Activated CD8-positive, alpha-beta memory T cell treated with anti-CD3 and anti-CD28 coated beads for 4 hours (primary cell): ENCODE results near the gene PGM2.

Experiments used
- DNase-seq, 2 donors: peaks; one replicate each; pipeline ENCODE4 v3.0.0-alpha.2; 2020; ENCODE audit warnings: low read depth in 2 of 2

Gene PGM2

DNA sequence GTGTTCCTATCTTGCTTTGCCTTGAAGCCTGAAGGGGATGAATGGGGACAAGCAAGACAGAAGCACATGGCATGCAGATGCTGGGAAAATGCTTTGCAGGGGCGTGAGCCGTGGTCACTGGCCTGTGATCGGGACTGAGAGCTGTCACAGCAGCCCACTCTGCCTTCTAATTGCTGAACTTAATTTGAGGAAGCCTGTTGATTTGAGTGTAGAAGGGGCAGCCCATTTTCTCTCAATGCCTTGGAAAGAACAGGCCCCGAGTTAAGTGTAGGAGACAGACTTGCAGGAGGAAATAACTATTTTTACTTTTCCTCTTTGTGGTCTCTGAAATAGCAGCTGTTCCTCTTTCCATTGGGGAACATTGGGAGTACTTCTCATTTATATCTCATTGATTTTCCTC is 38.3 kb downstream of the PGM2 start:
- no peak for DNase-seq

DNA sequence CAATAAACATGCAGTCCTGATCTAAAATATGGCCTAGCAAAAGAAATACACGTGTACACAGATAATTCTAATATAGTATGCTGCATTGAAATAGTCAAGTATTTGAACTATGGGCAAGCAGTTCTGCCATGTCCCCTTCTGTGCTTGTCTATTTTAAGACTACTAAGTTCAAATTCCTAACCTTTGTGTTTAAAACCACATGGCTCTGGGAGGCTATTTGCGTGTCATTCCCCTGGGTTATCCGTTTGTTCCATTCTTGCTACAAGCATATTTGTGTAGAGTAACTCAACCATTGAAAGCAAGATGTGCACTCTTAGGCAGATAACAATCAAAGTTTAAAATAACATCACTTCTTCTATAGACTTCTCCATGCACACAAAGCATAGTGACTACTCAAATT is 39.0 kb downstream of the PGM2 start:
- DNase-seq = no peak

DNA sequence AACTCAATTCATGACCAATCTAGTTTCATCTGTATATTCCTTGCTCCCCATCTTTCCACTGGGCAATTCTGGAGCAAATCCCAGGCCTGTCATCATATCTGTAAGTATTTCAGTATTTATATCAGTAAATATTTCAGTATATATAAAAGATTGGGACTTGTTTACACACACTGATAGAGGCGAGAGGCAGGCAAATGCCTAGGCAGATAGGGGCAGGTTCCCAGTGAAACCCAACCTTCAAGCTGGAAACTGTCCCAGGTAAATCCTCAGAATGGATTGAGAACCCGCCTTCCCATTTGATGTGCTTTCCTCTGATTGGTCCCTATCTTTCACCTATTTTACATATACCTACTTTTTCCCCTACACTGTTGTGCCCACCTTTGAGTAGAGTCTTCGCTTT is 40.6 kb downstream of the PGM2 start:
- DNase-seq = no peak

DNA sequence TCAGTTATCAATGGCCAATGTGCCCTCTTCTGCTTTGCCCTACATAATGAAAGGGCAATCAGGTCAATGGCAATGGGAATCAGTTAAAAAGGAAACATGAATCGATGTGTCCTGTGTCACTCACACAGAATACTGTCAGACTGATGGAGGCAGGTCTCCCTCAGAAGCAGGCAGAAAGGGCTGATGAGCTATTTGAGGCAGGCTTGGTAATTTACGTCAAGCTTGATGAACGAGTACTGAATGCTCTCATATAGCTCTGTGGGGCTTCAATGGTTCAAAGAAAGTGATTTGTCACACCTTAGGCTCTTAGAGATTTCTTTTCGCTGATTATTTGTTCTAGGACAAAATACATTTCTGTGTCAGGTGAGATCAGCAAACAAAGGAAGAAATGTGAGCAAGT is 41.8 kb downstream of the PGM2 start:
- no peak for DNase-seq

DNA sequence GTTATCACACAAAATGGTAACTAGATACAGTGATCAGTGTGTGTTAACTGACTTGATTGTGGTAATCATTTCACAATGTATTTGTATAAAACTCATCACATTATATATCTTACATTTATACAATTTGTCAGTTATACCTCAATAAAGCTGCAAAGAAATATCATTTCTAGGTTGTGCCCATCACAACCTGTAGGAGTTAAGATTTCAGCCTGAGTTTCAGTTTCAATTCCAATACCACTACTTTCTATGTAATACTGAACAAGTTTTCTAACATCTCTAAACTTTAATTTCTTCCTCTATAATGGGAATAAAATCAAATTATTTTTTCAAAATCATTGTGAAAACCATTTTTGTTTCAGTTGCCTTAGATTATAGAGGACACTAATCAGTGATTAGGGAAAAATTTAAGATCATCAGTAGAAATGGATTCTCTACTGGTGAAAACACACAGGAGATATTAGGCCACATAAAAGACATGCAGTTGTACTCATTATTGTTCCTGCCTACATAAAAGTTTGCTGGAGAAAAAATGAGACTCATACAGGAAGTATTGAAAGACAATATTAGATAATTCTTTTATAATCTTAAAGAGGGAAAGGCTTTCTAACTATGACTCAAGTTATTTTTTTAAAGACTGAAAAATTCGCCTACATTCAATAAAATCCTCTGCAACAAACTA is 46.0 kb downstream of the PGM2 start:
- DNase-seq = no peak

DNA sequence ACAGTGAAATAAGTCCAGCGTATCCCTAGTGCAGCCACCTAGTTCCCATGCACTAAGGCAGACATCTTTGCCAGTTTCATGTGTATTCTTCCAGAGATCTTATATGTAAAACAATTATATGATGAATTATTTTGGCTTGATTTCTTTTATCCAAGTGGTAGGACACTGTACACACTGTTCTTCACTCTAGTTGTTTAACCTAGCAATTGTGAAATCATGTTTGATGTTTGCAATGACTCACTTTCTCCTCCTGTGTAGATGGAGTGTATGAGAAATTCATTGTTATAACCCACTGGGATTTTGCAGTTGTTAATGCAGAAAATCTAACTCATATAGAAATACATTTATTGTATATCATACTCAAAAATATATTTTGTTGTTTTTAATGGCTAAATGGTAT is 46.9 kb downstream of the PGM2 start:
- DNase-seq = no peak

DNA sequence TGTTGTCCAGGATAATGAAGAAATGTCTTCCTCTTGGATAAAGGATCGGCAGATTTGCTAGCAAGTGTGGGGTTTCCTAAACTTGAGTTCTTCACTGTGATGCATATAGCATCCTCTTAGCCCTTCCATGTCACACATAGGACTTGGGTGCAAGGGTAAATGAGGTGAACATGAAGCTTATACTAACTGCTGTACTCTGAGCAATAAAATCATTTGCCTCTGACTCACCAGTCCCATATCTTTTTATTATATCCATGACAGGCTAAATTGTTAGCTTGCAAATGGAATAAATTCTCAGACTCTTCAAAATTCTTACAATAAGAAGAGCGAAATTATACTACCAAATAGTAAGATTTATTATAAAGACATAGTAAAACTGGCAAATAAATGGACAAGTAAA is 49.7 kb downstream of the PGM2 start:
- no peak for DNase-seq

DNA sequence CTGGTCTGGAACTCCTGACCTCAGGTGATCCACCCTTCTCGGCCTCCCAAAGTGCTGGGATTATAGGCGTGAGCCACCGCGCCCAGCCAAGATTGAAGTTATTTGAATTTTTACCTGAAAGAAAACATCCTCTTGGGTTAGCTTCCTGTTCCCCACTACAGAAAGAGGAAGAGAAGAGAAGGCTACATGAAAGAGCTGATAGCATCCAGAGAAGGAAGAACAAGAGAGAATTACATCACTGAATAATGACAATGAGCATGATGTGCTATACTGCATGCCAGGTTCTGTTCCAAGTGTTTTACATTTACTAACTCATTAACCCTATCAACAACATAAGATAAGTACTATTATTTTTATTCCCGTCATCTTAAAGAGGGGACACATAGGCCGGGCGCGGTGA is 52.9 kb downstream of the PGM2 start:
- DNase-seq = no peak

DNA sequence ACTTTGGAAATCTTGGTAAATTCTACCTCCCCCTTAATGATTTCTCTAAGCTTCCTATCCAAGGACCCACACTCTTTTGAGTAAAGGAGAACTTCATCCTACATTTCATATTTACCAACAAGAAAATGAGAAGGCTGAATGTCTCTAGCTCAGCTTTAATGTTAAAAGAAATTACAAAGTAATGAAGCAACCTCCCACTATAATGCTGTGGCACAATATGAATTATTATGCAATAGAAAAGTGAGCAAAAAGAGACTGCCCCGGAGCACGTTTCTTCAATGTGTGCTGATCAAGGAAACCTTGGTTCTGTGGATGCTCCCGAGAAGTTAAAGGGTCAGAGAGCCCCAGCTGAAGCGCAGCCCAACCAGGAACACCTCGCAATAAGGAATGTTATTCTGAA is 55.3 kb downstream of the PGM2 start:
- no peak for DNase-seq

DNA sequence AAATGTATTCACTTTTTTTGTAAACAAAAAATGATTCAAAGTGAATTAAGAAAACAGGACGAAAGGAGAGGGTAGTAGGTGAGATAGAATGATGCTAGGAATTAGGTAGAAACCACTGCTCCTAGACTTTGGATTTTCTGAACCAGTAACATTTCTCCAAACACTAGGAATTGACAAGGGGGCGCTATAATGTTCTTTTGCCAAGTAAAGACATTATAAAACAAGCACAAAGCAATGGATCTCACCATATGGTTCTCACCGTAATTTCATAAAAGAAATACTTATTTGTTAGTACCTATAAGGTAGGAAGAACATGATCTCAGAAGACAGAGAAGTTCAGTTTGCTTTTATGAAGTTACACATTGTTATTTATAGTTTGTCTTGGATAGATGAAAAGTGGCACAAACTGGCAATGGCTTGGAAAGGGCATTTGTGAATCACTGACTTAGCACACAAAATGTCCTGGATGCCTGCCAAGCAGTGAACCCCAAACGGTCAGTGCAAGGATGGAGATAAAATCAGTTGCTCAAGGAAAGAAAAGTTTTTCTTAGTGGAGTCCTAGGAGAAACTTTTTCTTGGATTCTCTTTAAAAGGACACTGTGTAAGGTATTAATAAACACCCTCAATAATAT is 56.3 kb downstream of the PGM2 start:
- no peak for DNase-seq

DNA sequence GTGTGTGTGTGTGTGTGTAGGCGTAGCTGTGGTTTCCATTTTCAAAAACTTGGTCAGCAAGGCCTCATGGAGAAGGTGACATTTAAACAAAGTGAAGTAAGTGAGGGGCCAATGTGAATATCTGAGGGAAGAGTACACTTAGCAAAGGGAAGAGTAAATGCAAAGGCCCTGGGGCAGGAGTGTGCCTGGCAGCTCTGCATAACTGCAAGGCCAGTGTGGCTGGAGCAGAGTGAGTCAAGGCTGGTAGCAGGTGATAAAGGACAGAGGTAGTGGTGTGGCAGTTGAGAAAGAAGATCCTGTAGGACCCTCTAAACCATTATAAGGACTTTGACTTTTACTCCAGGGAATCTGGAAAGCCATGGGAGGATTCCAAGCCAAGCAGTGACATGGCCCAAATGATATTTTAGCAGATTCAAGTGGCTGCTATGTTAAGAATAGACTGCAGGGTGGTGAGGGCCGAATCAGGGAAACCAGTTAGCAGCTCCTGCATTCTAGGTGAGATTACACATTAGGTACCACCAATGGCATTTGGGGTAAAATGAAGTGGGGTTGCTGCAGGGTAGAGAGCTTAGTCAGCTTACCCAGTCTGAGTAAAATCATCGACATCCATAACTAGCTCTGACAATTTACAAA is 58.5 kb downstream of the PGM2 start:
- no peak for DNase-seq

DNA sequence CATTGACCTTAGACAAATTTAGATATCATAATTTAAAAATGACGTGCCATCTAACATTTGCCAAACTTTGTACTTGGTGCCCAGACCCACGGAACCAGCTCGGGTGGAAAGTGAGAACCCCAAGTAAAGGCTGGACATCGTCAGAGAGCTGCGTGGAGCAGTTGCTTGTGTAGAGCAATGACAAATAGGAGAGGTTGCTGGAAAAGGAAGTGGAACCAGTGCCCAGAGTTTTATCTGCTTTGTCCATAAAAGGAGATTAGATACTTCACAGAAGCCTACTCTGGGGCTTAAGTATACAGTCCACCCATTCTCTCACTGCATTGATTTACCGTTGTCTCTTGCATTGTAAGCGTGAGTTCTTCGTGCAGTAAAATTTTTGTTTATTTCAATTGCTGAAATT is 59.0 kb downstream of the PGM2 start:
- no peak for DNase-seq

DNA sequence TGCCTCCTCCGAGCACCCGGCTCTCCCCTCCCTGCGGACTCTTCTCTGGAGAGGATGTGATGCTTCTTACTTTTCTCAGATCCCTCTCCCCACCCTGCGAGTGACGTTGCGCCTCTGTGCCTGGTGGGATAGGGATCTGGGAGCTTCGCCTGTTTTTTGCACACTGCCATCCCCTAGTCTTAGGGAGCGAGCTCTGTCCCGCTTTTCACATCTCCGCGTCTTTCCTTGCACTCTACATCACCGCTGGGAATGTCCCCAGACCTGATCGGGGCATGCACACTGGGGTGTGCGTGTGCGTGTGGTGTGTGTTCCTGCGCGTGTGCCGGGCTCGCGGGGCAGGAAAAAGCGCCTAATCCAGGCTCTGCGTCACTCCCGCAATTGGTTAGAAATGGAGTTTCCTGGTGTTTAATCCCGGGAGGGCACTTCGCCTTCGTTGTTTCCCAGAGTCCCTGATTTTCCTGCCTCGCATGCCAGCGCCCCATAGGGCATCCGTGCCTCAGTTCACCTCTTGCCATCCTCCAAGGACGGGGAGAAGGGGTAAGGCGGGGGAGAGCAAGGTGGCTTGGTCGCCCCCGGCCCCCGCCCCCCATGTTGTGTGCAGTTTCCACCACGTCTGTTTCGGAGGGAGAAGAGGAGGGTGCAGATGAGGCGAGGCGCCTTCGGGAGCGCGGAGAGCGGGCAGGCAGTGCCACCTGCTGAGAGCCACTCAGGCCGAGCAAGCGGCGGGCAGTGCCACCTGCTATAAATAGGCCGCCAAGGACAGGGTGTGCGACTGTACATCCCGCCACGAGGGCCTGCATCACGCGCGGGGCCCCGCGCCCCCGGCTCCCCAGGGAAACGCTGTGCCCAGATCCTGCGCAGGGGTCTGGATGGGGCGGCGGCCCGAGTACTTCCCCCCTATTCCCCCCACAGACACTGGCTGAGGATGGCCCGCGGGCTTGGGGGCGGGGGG is 63.6 kb downstream of the PGM2 start:
- DNase-seq = peak; percentile 3 to 6

DNA sequence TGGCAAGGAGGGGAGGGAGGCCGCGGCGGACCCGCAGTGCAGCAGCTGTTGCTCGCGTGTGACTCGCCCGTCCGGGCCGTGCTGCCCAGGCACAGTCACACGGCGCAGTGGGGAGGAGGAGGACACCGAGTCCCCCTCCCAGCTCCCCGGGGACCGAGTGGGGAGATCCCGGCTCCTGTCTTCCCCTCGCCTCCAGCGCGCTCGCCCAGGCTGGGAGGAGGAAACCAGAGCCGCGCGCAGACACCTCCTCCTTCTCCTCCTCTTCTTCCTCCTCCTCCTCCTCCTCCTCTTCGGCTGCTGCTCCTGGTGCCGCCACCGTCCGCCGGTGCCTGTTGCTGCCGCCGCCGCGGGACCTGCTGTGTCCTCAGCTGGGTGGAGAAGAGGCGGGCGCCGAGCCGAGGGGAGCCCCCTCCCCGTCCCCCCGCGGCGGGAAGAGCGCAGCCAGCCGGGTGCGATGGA is 64.3 kb downstream of the PGM2 start, which contains the start of gene TBC1D1:
TBC1D1 (plus strand) TSS at position 284 of the 459 bp plus-strand sequence. CDS start 11,012 bp downstream, outside the sequence.
- DNase-seq = peak; percentile 4 to 19

DNA sequence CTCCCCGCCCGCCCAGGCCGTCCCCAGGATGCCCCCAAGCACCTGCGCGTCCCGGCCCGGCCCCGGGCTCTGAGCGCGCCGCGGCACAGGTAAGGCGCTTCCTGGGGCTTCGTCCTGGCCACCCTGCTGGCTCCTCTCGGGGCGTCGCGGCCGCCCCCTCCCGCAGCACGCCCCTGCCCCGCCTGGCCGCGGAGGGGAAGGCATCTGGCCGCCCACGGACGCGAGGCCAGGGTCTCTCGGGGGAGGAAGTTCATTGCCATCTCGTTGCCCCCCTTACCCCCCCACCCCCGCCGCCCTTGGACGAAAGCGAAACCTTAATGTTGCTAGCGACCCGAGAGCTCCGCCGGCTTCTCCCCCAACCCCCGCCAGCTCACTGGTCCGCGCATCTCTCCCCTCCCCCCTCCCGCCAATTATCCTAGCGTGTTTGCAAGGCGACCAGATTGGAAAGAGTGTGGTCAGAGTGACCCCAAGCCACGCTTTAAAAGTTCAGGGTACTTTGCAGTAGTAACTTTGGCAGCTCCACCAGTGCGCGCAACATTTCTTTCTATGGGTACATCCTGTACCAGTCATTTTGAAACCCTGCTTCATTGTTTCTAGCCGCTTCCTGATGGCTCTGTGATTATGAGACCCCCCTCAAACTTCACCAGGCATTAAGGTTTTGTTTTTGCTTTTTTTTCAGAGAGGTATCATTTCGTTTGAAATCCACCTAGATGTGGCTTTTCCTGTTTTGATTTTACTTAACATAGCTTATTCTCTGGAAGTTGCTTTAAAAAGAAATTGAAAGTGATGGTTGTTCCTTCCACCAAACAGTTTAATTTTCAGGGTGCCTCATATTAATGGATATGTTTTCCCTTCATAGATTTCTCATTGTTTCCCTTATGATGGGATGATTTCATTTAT is 65.0 kb downstream of the PGM2 start:
- DNase-seq = peak; percentile 30 to 41

DNA sequence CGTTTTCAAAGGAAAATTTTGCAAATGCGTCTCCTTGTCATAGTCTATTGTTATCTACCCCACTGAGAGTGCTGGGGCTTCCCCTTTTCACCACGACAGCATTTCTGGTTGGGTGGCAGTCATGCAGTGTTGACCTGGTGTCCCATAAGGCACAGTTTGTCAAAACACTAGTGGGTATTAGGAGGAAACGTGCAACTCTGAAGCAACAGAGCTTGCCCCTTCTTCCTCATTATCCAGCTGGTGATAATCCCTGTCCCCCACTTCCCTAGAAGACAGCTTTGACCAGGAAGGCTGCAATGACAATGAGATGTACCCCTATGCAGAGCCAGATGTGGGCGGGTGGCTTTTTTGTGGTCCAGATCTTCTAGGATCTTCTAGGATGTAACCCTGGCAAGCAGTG is 66.2 kb downstream of the PGM2 start:
- peak; percentile 27 to 28 for DNase-seq

DNA sequence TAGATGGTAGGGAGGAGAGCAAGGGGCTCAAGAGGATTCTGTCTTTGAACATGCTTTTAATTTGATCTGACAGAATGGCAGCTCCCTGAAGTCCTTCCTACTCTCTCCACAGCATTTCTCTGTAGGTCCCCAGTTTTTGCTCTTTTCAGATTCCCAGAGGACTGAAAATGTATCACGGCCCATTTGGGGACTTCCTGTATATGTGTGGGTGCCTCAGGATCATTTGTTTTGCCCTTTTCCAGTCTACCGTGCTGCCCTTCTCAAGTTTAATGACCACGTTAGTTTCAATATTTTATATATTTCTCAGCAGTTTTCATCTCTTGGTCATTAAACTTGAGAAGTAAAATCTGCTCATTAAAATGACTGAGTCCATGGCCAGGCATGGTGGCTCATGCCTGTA is 66.7 kb downstream of the PGM2 start:
- no peak for DNase-seq

DNA sequence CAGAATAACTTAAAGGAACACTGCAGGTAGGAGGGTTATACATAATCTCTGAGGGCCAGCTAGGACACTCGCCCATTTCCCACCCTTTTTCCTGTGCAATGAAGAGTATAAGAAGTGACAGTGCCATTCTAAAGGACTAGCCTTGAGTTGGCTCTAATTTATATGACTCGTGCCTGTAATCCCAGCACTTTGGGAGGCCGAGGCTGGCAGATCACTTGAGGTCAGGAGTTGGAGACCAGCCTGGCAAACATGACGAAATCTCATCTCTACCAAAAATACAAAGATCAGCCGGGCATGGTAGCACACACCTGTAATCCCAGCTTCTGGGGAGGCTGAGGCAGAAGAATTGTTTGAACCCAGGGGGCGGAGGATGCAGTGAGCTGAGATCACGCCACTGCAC is 68.8 kb downstream of the PGM2 start:
- DNase-seq = no peak

DNA sequence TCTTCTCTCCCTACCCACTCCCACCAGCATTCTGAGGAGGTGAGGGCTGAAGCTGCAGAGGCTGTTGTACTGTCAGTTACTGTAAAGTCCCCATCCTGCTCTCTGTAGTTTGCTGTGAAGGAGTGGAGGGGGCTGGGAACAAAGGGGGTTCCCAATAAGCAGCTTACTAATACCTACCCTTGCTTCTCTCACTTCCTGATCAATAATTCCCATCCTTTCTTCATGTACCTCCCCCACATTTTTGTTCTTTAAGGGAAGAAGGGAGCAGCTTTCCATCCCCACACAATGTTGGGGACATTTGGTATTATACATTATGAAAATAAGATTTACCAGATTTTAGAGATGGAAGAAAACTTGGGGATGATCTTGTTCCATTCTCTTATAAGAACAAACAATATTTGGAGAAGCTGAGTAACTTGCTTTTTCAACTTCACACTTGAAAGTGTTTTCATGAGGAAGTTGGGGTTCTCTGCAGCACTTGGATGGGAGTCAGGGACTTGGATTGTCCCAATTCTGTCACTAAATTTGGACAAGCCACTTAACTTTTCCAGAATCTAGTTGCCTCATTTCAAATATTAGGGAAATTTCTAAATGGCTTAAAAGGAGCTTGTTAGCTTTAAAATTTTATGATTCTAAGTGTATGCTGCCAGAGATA is 69.8 kb downstream of the PGM2 start:
- no peak for DNase-seq

DNA sequence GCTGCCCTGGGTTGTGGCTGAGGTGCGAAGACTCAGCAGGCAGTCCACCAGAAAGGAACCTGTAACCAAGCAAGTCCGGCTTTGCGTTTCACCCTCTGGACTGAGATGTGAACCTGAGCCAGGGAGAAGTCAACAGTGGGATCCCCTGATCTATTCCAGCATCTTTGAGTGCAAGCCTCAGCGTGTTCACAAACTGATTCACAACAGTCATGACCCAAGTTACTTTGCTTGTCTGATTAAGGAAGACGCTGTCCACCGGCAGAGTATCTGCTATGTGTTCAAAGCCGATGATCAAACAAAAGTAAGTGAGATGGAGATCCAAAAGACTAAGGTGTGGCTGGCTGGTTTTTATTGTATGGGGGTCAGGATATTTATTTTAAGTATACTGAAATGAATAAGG is 75.7 kb downstream of the PGM2 start:
- no peak for DNase-seq
